Measurements from ENCODE around the gene ELMO1.

The ELMO1 gene

GRCh38 chr7:36960105-36960504, 488.6 kb downstream of the ELMO1 start:
- H3K27ac ChIP-seq: no peak overlapping the region
- no peak for TF ChIP-seq ZFX (IDR thresholded peaks at IDR 0.05; ENCODE audit: borderline replicate concordance)
- TF ChIP-seq, protein P1, sequence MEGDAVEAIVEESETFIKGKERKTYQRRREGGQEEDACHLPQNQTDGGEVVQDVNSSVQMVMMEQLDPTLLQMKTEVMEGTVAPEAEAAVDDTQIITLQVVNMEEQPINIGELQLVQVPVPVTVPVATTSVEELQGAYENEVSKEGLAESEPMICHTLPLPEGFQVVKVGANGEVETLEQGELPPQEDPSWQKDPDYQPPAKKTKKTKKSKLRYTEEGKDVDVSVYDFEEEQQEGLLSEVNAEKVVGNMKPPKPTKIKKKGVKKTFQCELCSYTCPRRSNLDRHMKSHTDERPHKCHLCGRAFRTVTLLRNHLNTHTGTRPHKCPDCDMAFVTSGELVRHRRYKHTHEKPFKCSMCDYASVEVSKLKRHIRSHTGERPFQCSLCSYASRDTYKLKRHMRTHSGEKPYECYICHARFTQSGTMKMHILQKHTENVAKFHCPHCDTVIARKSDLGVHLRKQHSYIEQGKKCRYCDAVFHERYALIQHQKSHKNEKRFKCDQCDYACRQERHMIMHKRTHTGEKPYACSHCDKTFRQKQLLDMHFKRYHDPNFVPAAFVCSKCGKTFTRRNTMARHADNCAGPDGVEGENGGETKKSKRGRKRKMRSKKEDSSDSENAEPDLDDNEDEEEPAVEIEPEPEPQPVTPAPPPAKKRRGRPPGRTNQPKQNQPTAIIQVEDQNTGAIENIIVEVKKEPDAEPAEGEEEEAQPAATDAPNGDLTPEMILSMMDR (IDR thresholded peaks at IDR 0.05): no peak

GRCh38 chr7:36958111-36958733, 490.4 kb downstream of the ELMO1 start:
- no peak for TF ChIP-seq ZFX (IDR thresholded peaks at IDR 0.05; ENCODE audit: borderline replicate concordance)
- TF ChIP-seq, protein P1 (IDR thresholded peaks at IDR 0.05): no peak
- H3K27ac ChIP-seq: no peak overlapping the region

GRCh38 chr7:36957620-36958019, 491.0 kb downstream of the ELMO1 start:
- no peak for TF ChIP-seq ZFX (IDR thresholded peaks at IDR 0.05; ENCODE audit: borderline replicate concordance)
- TF ChIP-seq, protein P1 (IDR thresholded peaks at IDR 0.05): no peak

GRCh38 chr7:36956814-36957213, 491.9 kb downstream of the ELMO1 start:
- H3K27ac ChIP-seq: no peak overlapping the region
- TF ChIP-seq, protein P1 (IDR thresholded peaks at IDR 0.05): no peak
- no peak for TF ChIP-seq ZFX (IDR thresholded peaks at IDR 0.05; ENCODE audit: borderline replicate concordance)

More at GRCh38 chr7:36957620-36958019, 491.0 kb downstream of the ELMO1 start:
- H3K27ac ChIP-seq: no peak overlapping the region

GRCh38 chr7:36955456-36956129, 493.1 kb downstream of the ELMO1 start:
- no peak overlapping the region for H3K27ac ChIP-seq
- TF ChIP-seq, protein P1 (IDR thresholded peaks at IDR 0.05): no peak
- no peak for TF ChIP-seq ZFX (IDR thresholded peaks at IDR 0.05; ENCODE audit: borderline replicate concordance)

GRCh38 chr7:36951257-36951697, 497.4 kb downstream of the ELMO1 start:
- no peak overlapping the region for H3K27ac ChIP-seq
- TF ChIP-seq ZFX (IDR thresholded peaks at IDR 0.05; ENCODE audit: borderline replicate concordance): no peak
- TF ChIP-seq, protein P1 (IDR thresholded peaks at IDR 0.05): no peak

Measured in 22Rv1 (cell line).